K562 (cell line): ENCODE results near the gene UIMC1. TPM values are rescaled to one million over a fixed set of nuclear protein-coding genes. Genes with fewer than 3 reads are reported as not detected.

Experiments
- ATAC-seq: fragments of 200-7000 bp; cut with Tn5 transposase; 3 replicates; pipeline ENCODE4 v1.9.1; 2020; ENCODE audit warnings: moderate library complexity
- BruUV-seq: library from RNA; stranded (reverse); fragments of 400-500 nt; replicated peaks from 2 replicates; lab custom pipeline; 2021; lab: Mats Ljungman, UMichigan
- CTCF ChIA-PET: fragments of 300-600 bp; formaldehyde crosslinking; extraction: SDS; loops from one replicate; lab custom pipeline; 2021; ENCODE audit warnings: low intra/inter-chr PET ratio; lab: Yijun Ruan, JAX
- POLR2A ChIA-PET: fragments of 300-600, 350-650 bp; sonication (Branson Sonifier 250); formaldehyde crosslinking; extraction: SDS; loops from one replicate; lab custom pipeline; 2021; ENCODE audit warnings: antibody characterized with exemption, inconsistent platforms; lab: Yijun Ruan, JAX
- DNase-seq, 4 experiments: peaks; one replicate each; pipeline versions ENCODE4 v3.0.0 to v3.0.0-alpha.2; 2011 to 2018; ENCODE audit warnings: low spot score in 3 of 4, mixed read lengths in 3 of 4; ENCODE audit errors: extremely low read depth in 1 of 4
- FAIRE-seq: peaks from 2 replicates; lab custom pipeline; 2011; peaks lifted over from hg19 to GRCh38; lab: Jason Lieb, UNC
- H2AFZ ChIP-seq: 2 replicates; pipeline ENCODE4 v1.6.0; 2011; ENCODE audit warnings: low read depth, low read length, control low read depth, inconsistent platforms
- H3K27ac ChIP-seq: fragments of 200-600 bp; 3 replicates; pipeline ENCODE4 v1.8.0; 2011; ENCODE audit warnings: low read depth, mild to moderate bottlenecking, control low read depth, inconsistent platforms, low read length, moderate library complexity, mixed read lengths; ENCODE audit errors: extremely low read depth
- H3K27me3 ChIP-seq, 2 experiments: fragments of 300-600 bp in 1 of 2; 2 replicates in 1 of 2; 3 replicates in 1 of 2; pipeline versions ENCODE4 v1.6.0 to v1.8.0; 2011; ENCODE audit warnings: inconsistent platforms in 2 of 2, low read length in 2 of 2, mild to moderate bottlenecking in 1 of 2, mixed read lengths in 1 of 2, moderate library complexity in 1 of 2; ENCODE audit not compliant: control insufficient read depth in 2 of 2, insufficient read depth in 2 of 2
- H3K36me3 ChIP-seq: fragments of 300-600 bp; 3 replicates; pipeline ENCODE4 v1.8.0; 2011; ENCODE audit warnings: mild to moderate bottlenecking, low read length, inconsistent platforms; ENCODE audit not compliant: control insufficient read depth, insufficient read depth
- H3K4me1 ChIP-seq, 2 experiments: fragments of 200-600 bp in 1 of 2; replicated peaks in 1 of 2; 2 replicates in 1 of 2; 3 replicates in 1 of 2; pipeline versions ENCODE4 v1.5.1 to v1.8.0; 2011; ENCODE audit warnings: inconsistent platforms in 2 of 2, low read length in 2 of 2, mild to moderate bottlenecking in 1 of 2, mixed read lengths in 1 of 2, moderate library complexity in 1 of 2; ENCODE audit not compliant: control insufficient read depth in 2 of 2, insufficient read depth in 2 of 2
- H3K4me2 ChIP-seq: 2 replicates; pipeline ENCODE4 v1.6.1; 2011; ENCODE audit warnings: low read length, control low read depth, inconsistent platforms, mixed read lengths; ENCODE audit not compliant: insufficient read depth
- H3K4me3 ChIP-seq: fragments of 200-600 bp; sonication (generic), shearing (Covaris generic); 2 replicates; pipeline ENCODE4 v1.5.1; 2016; ENCODE audit warnings: control low read depth, inconsistent platforms
- H3K79me2 ChIP-seq: fragments of 200-600 bp; 3 replicates; pipeline ENCODE4 v1.8.0; 2011; ENCODE audit warnings: low read length, inconsistent platforms; ENCODE audit not compliant: control insufficient read depth, insufficient read depth
- H3K9ac ChIP-seq, 2 experiments: 2 replicates each; pipeline versions ENCODE4 v1.6.0 to v1.6.1; 2011; ENCODE audit warnings: low read depth in 2 of 2, low read length in 2 of 2, control low read depth in 1 of 2, inconsistent platforms in 1 of 2, mild to moderate bottlenecking in 1 of 2, mixed read lengths in 1 of 2; ENCODE audit not compliant: insufficient read depth in 1 of 2
- H3K9me1 ChIP-seq: one replicate; pipeline ENCODE4 v1.6.0; 2011; ENCODE audit warnings: inconsistent platforms, mild to moderate bottlenecking, low read length, moderate library complexity; ENCODE audit not compliant: control insufficient read depth, insufficient read depth
- H3K9me3 ChIP-seq: replicated peaks from 2 replicates; pipeline ENCODE4 v1.5.1; 2011; ENCODE audit warnings: low read depth, low read length, inconsistent platforms; ENCODE audit not compliant: control insufficient read depth, insufficient read depth
- H4K20me1 ChIP-seq: replicated peaks from 2 replicates; pipeline ENCODE4 v1.6.1; 2011; ENCODE audit warnings: low read length, inconsistent platforms, mixed read lengths; ENCODE audit not compliant: control insufficient read depth, insufficient read depth
- CHCHD3 ChIP-seq: fragments of 250-450 bp; sonication (Bioruptor Pico); IDR thresholded peaks from 2 replicates; pipeline ENCODE4 v2.1.2; 2022; ENCODE audit warnings: mild to moderate bottlenecking
- GABPB2 ChIP-seq: fragments of 250-450 bp; sonication (Bioruptor Pico); conservative IDR thresholded peaks from 2 replicates; pipeline ENCODE4 v1.5.1; 2021; ENCODE audit warnings: mild to moderate bottlenecking
- GTF2F1 ChIP-seq: IDR thresholded peaks from 2 replicates; pipeline ENCODE4 v1.6.1; 2011; ENCODE audit warnings: low read depth, low read length, improper control_type of control experiment
- POLR2H ChIP-seq: IDR thresholded peaks from 2 replicates; pipeline ENCODE4 v1.6.1; 2016; ENCODE audit warnings: missing genetic modification characterization, low read depth, mild to moderate bottlenecking, control low read depth, missing compliant biosample characterization, moderate library complexity
- TFAP4 ChIP-seq: sonication (generic); formaldehyde crosslinking; IDR thresholded peaks from 2 replicates; pipeline ENCODE4 v1.8.0; 2022; ENCODE audit warnings: missing genetic modification reagents, mild to moderate bottlenecking, moderate library complexity, borderline replicate concordance
- ZNF121 ChIP-seq: sonication (generic); formaldehyde crosslinking; conservative IDR thresholded peaks from 2 replicates; pipeline ENCODE4 v1.8.0; 2022; ENCODE audit warnings: missing genetic modification reagents
- ZNF518B ChIP-seq: fragments of 250-450 bp; sonication (Bioruptor Pico); IDR thresholded peaks from 2 replicates; pipeline ENCODE4 v1.5.0; 2021; ENCODE audit warnings: mild to moderate bottlenecking, moderate library complexity
- WGBS: fragments of 100-300 bp; shearing (Covaris generic); methylation state at CpG from one replicate; pipeline ENCODE4 v1.1.6; 2016; ENCODE audit warnings: low coverage, mixed read lengths; ENCODE audit not compliant: insufficient coverage; ENCODE audit errors: missing lambda C conversion rate; 5-methylcytosine and 5-hydroxymethylcytosine counted together
- in situ Hi-C: fragments of 300-500 bp; cut with MboI; formaldehyde crosslinking; loops from 4 replicates; pipeline ENCODE4 v1.15.0; 2018; ENCODE audit warnings: inconsistent platforms, mixed read lengths
- intact Hi-C: fragments of 100-400 bp; cut with micrococcal nuclease; formaldehyde crosslinking; loops from 2 replicates; pipeline ENCODE4 v1.14.2; 2022
- polyA plus RNA-seq, 8 experiments: library from polyadenylated mRNA; depleted of rRNA in 4 of 8; stranded (reverse) in 5 of 8; unstranded in 3 of 8; fragments of >200 nt; fragmentation: Nextera tagmentation in 2 of 8; fragmentation: Illumina TruSeq in 1 of 8; extraction: Ambion mirVana in 2 of 8; extraction: Trizol in 1 of 8; gene quantifications; 2 replicates each; pipeline versions ENCODE4 v1.2.1 to v1.2.3, GENCODE V29; 2011 to 2014; ENCODE audit warnings: inconsistent platforms in 1 of 8, missing spikeins in 1 of 8
- total RNA-seq, 7 experiments: library from RNA; depleted of rRNA in 6 of 7; stranded (reverse); fragments of >200 nt in 6 of 7; fragmentation: Illumina TruSeq in 2 of 7; extraction: Trizol in 2 of 7; gene quantifications; 2 replicates each; pipeline versions ENCODE4 v1.2.1 to v1.2.3, GENCODE V29; 2011 to 2021; ENCODE audit warnings: low replicate concordance in 1 of 7

The UIMC1 gene
- total and polyA plus RNA-seq, 9 of the 15 experiments (the other 6 are each of a cell fraction or from before 2014, with no cell fraction given) = 14.9 to 51.7 (median 36.8) TPM

GRCh38 chr5:176890455-176891330 is 115.9 kb downstream of the UIMC1 start:
- no peaks in the 10 kb centered on the region; the same call in none of the 2 replicates for H4K20me1 ChIP-seq
- CTCF ChIA-PET = no interaction called here
- no peak overlapping the region for H3K9ac ChIP-seq
- DNase-seq (no peak), ATAC-seq (no peak), FAIRE-seq (no peak)
- peaks cover 30 to 77% of the 10 kb centered on the region in 2 experiments; a peak in 4 of 5 replicates for H3K27me3 ChIP-seq
- H2AFZ ChIP-seq = no peak overlapping the region
- no peaks in the 10 kb centered on the region for H3K36me3 ChIP-seq
- TF ChIP-seq GABPB2 (CRISPR knock-in tag) (no peak), ZNF518B (no peak), TFAP4 (no peak), CHCHD3 (CRISPR knock-in tag) (no peak), POLR2H (no peak), ZNF121 (CRISPR knock-in tag) (no peak), GTF2F1 (no peak)
- H3K79me2 ChIP-seq = no peaks in the 10 kb centered on the region
- no TSS peak for BruUV-seq
- POLR2A ChIA-PET = interaction anchor here (1.9 kb wide), 1 partner anchor 13 kb away, joined by 4 read pairs; no protein-coding TSS in a partner anchor
- H3K9me3 ChIP-seq = no peaks in the 10 kb centered on the region
- in situ Hi-C loops (no loop called here), intact Hi-C loops (loop anchor here (10.0 kb wide), 1 partner anchor 224 kb away; no protein-coding TSS in a partner anchor)
- WGBS = 1% methylated on average over 9 of the region's 9 CpGs
- no peak overlapping the region for H3K4me3 ChIP-seq
- H3K4me1 ChIP-seq = peaks cover 0 to 9% of the 10 kb centered on the region in 2 experiments; a peak in 1 of 5 replicates
- H3K4me2 ChIP-seq = no peak overlapping the region
- no peak overlapping the region for H3K27ac ChIP-seq
- no peaks in the 10 kb centered on the region for H3K9me1 ChIP-seq
